RWPE1 (cell line): ENCODE data around the gene CMYA5.

Source experiments
- CTCF ChIA-PET: fragments of 350-600 bp; sonication (Branson Sonifier 250); formaldehyde crosslinking; extraction: SDS; loops from one replicate; lab custom pipeline; 2021; lab: Yijun Ruan, JAX
- POLR2A ChIA-PET: fragments of 400-600 bp; formaldehyde crosslinking; extraction: SDS; loops from one replicate; lab custom pipeline; 2020; ENCODE audit warnings: antibody characterized with exemption; ENCODE audit not compliant: low non-redundant PET; lab: Yijun Ruan, JAX
- DNase-seq: peaks from one replicate; pipeline ENCODE4 v3.0.0; 2012; ENCODE audit warnings: low spot score
- H3K27ac ChIP-seq: fragments of 450-650 bp; 2 replicates; pipeline ENCODE4 v1.5.1; 2017
- CTCF ChIP-seq: fragments of 450-650 bp; conservative IDR thresholded peaks from 2 replicates; pipeline ENCODE4 v1.5.1; 2017; ENCODE audit warnings: low read depth, mild to moderate bottlenecking

Gene CMYA5

GRCh38 chr5:79834098-79834753 is 144.6 kb downstream of the CMYA5 start:
- H3K27ac ChIP-seq, result no peak overlapping the region
- TF ChIP-seq CTCF, result no peak
- ChIA-PET POLR2A (no interaction called here), CTCF (interaction anchor here (0.6 kb wide), 2 partner anchors 214 to 620 kb away, joined by 3 to 6 read pairs; no protein-coding TSS in a partner anchor)
- DNase-seq, result no peak

GRCh38 chr5:79834754-79835714 is 145.4 kb downstream of the CMYA5 start:
- no peak for TF ChIP-seq CTCF
- H3K27ac ChIP-seq, result no peak overlapping the region
- CTCF ChIA-PET, result interaction anchor here (0.6 kb wide), 1 partner anchor 215 kb away, joined by 3 read pairs; no protein-coding TSS in a partner anchor
- POLR2A ChIA-PET, result no interaction called here
- DNase-seq, result no peak

GRCh38 chr5:79837761-79838551 is 148.3 kb downstream of the CMYA5 start:
- no peak for DNase-seq
- H3K27ac ChIP-seq, result no peak overlapping the region
- no peak for TF ChIP-seq CTCF
- ChIA-PET POLR2A (no interaction called here), CTCF (interaction anchor here (1.1 kb wide), 1 partner anchor 16 kb away, joined by 3 read pairs; no protein-coding TSS in a partner anchor)

- CTCF ChIA-PET, result interaction anchor here (0.5 to 1.6 kb wide), 2 partner anchors 11 to 481 kb away, joined by 3 read pairs; no protein-coding TSS in a partner anchor
- no peak for TF ChIP-seq CTCF
- H3K27ac ChIP-seq, result no peak overlapping the region
- DNase-seq, result no peak
- POLR2A ChIA-PET, result no interaction called here
Measured at GRCh38 chr5:79840084-79840990, 150.7 kb downstream of the CMYA5 start.

- no peak for TF ChIP-seq CTCF
- ChIA-PET CTCF (interaction anchor here (0.5 to 1.6 kb wide), 4 partner anchors 10 to 515 kb away, joined by 3 to 5 read pairs (median 3); no protein-coding TSS in a partner anchor), POLR2A (no interaction called here)
- no peak overlapping the region for H3K27ac ChIP-seq
- no peak for DNase-seq
Measured at GRCh38 chr5:79841172-79841571, 151.5 kb downstream of the CMYA5 start.
